ENCODE data around the gene KLHL29. TPM values are rescaled to one million over a fixed set of nuclear protein-coding genes. Genes with fewer than 3 reads are reported as not detected.

KLHL29 gene
- total RNA-seq, 1 experiment from 2014 or later = 2.4 TPM

- Histone ChIP-seq H2BK120ac (ENCODE audit: low read depth, low read length, poor library complexity, severe bottlenecking) (no peak overlapping the region), H4K5ac (ENCODE audit: insufficient read length, low read depth, low read length) (no peak overlapping the region), H3K4me2 (ENCODE audit: insufficient read depth, insufficient read length, low read length) (no peak overlapping the region), H3K79me1 (ENCODE audit: insufficient read depth, low read depth, low read length, poor library complexity, severe bottlenecking) (no peaks in the 10 kb centered on the region), H3K27me3 (ENCODE audit: insufficient read depth, low read length) (no peaks in the 10 kb centered on the region), H3K23me2 (ENCODE audit: insufficient read length, low read depth, low read length, poor library complexity, severe bottlenecking) (no peaks in the 10 kb centered on the region), H2BK20ac (ENCODE audit: low read depth, low read length, poor library complexity, severe bottlenecking) (no peak overlapping the region), H3K56ac (ENCODE audit: insufficient read length, low read depth, low read length) (no peak overlapping the region), H3K4ac (ENCODE audit: low read depth, low read length) (no peak overlapping the region), H2BK12ac (ENCODE audit: insufficient read length, low read depth, low read length) (no peak overlapping the region), H3K9ac (ENCODE audit: extremely low read depth, insufficient read length, low read length) (no peak overlapping the region), H3T11ph (ENCODE audit: low read length) (no peak overlapping the region), H2BK5ac (ENCODE audit: insufficient read length, low read length) (no peak overlapping the region), H4K8ac (replicated peaks; ENCODE audit: insufficient read length, low read depth, low read length) (no peak overlapping the region), H4K91ac (ENCODE audit: insufficient read length, low read depth, low read length) (no peak overlapping the region), H3K14ac (ENCODE audit: insufficient read depth, low read length) (no peak overlapping the region), H2BK15ac (ENCODE audit: low read depth, low read length) (no peak overlapping the region), H2AK5ac (ENCODE audit: insufficient read length, low read length) (no peak overlapping the region), H4K20me1 (ENCODE audit: control insufficient read depth, insufficient read depth, insufficient read length) (no peaks in the 10 kb centered on the region), H3K23ac (ENCODE audit: insufficient read length, low read depth, low read length) (no peak overlapping the region), H3K9me3 (ENCODE audit: control insufficient read depth, low read depth, low read length) (no peaks in the 10 kb centered on the region), H3K4me1 (ENCODE audit: insufficient read depth, low read length) (peaks cover 3% of the 10 kb centered on the region), H3K18ac (ENCODE audit: insufficient read length, low read depth, low read length) (no peak overlapping the region), H3K27ac (ENCODE audit: insufficient read length, low read depth, low read length) (no peak overlapping the region), H3K79me2 (ENCODE audit: insufficient read depth, low read length) (no peaks in the 10 kb centered on the region), H2AFZ (ENCODE audit: low read length) (no peak overlapping the region)
- Mint-ChIP-seq H3K9me3 (no peaks in the 10 kb centered on the region), H3K4me3 (no peak overlapping the region), H3K27me3 (ENCODE audit: low read depth) (peaks cover 2% of the 10 kb centered on the region; the same call in 1 of the 2 replicates), H3K27ac (no peak overlapping the region), H3K36me3 (ENCODE audit: insufficient read depth in 1 of 3, low read depth in 3 of 3) (no peaks in the 10 kb centered on the region), H3K4me1 (peaks cover 16 to 24% of the 10 kb centered on the region in 2 experiments)
- no peak for TF ChIP-seq CTCF (conservative IDR thresholded peaks at IDR 0.05)
- no peak for DNase-seq
- no CpG with 5 or more reads among the region's 2 CpGs for WGBS (ENCODE audit: extremely low coverage, insufficient read length, low lambda C conversion rate)
Measured at GRCh38 chr2:23538566-23538965, 153.6 kb downstream of the KLHL29 start.
